Endothelial cell of umbilical vein (primary cell): ENCODE measurements around the gene HSD17B11. TPM values are rescaled to one million over a fixed set of nuclear protein-coding genes. Genes with fewer than 3 reads are reported as not detected.

Experiments
- BruUV-seq: library from RNA; stranded (reverse); fragments of 400-500 nt; replicated peaks from 2 replicates; lab custom pipeline; 2021; lab: Mats Ljungman, UMichigan
- CTCF ChIA-PET: fragments of 300-600, 350-600 bp; sonication (Branson Sonifier 250); formaldehyde crosslinking; loops from one replicate; lab custom pipeline; 2021; ENCODE audit warnings: antibody characterized with exemption, inconsistent platforms; lab: Charles Lee
- POLR2A ChIA-PET: fragments of 300-600, 350-600 bp; sonication (Branson Sonifier 250); formaldehyde crosslinking; loops from one replicate; lab custom pipeline; 2021; ENCODE audit warnings: antibody characterized with exemption, inconsistent platforms; lab: Charles Lee
- DNase-seq: peaks from one replicate; pipeline ENCODE4 v3.0.0-alpha.2; 2011; ENCODE audit warnings: low read depth, low spot score
- FAIRE-seq: peaks from 2 replicates; lab custom pipeline; 2011; peaks lifted over from hg19 to GRCh38; lab: Jason Lieb, UNC
- H2AFZ ChIP-seq: 2 replicates; pipeline ENCODE4 v1.6.0; 2012; ENCODE audit warnings: low read depth, low read length, control low read depth, inconsistent platforms
- H3K27ac ChIP-seq: 2 replicates; pipeline ENCODE4 v1.5.1; 2011; ENCODE audit warnings: low read depth, mild to moderate bottlenecking, control low read depth, low read length, moderate library complexity; ENCODE audit not compliant: insufficient read depth
- H3K27me3 ChIP-seq, 2 experiments: 2 replicates each; pipeline versions ENCODE4 v1.6.0 to v1.6.1; 2011; ENCODE audit warnings: low read length in 2 of 2, mixed read lengths in 1 of 2; ENCODE audit not compliant: control insufficient read depth in 2 of 2, insufficient read depth in 2 of 2
- H3K36me3 ChIP-seq, 2 experiments: 2 replicates in 1 of 2; 3 replicates in 1 of 2; pipeline ENCODE4 v1.5.1; 2011; ENCODE audit warnings: low read length in 2 of 2, mild to moderate bottlenecking in 1 of 2, moderate library complexity in 1 of 2; ENCODE audit not compliant: control insufficient read depth in 2 of 2, insufficient read depth in 2 of 2; ENCODE audit errors: extremely low read depth in 1 of 2
- H3K4me1 ChIP-seq: 3 replicates; pipeline ENCODE4 v1.5.1; 2011; ENCODE audit warnings: mild to moderate bottlenecking, low read length; ENCODE audit not compliant: control insufficient read depth, insufficient read depth; ENCODE audit errors: extremely low read depth
- H3K4me2 ChIP-seq: 2 replicates; pipeline ENCODE4 v1.6.1; 2011; ENCODE audit warnings: low read length, control low read depth, mixed read lengths; ENCODE audit not compliant: insufficient read depth
- H3K4me3 ChIP-seq, 3 experiments: fragments of 200-600 bp in 1 of 3; sonication (generic), shearing (Covaris generic) in 1 of 3; replicated peaks in 1 of 3; 2 replicates each; pipeline ENCODE4 v1.5.1; 2011 to 2016; ENCODE audit warnings: control low read depth in 3 of 3, low read length in 3 of 3, mild to moderate bottlenecking in 2 of 3, inconsistent platforms in 1 of 3, low read depth in 1 of 3, moderate library complexity in 1 of 3; ENCODE audit not compliant: insufficient read depth in 1 of 3
- H3K79me2 ChIP-seq: 2 replicates; pipeline ENCODE4 v1.6.0; 2012; ENCODE audit warnings: low read length, inconsistent platforms; ENCODE audit not compliant: control insufficient read depth, insufficient read depth
- H3K9ac ChIP-seq: replicated peaks from 2 replicates; pipeline ENCODE3; 2011; ENCODE audit warnings: low read length, control low read depth; ENCODE audit not compliant: insufficient read depth; ENCODE audit errors: extremely low read depth
- H3K9me1 ChIP-seq: replicated peaks from 3 replicates; pipeline ENCODE4 v1.6.0; 2011; ENCODE audit warnings: mild to moderate bottlenecking, low read length; ENCODE audit not compliant: control insufficient read depth, insufficient read depth; ENCODE audit errors: extremely low read depth
- H3K9me3 ChIP-seq: replicated peaks from 2 replicates; pipeline ENCODE4 v1.5.1; 2012; ENCODE audit warnings: low read length, inconsistent platforms; ENCODE audit not compliant: control insufficient read depth, insufficient read depth
- H4K20me1 ChIP-seq: replicated peaks from 2 replicates; pipeline ENCODE3; 2011; ENCODE audit warnings: mild to moderate bottlenecking, low read length; ENCODE audit not compliant: control insufficient read depth, insufficient read depth; ENCODE audit errors: extremely low read depth
- CTCF ChIP-seq, 2 donors: IDR thresholded peaks; 1 replicate in 1 of 2; 2 replicates in 1 of 2; pipeline ENCODE4 v1.5.1; 2011; ENCODE audit warnings: low read length in 2 of 2, mild to moderate bottlenecking in 2 of 2, moderate library complexity in 2 of 2, control low read depth in 1 of 2, inconsistent platforms in 1 of 2, low read depth in 1 of 2; ENCODE audit not compliant: insufficient read depth in 1 of 2; ENCODE audit errors: extremely low read depth in 1 of 2
- EZH2 ChIP-seq: IDR thresholded peaks from 2 replicates; pipeline ENCODE4 v1.6.1; 2012; ENCODE audit warnings: borderline replicate concordance, low read depth, mild to moderate bottlenecking, moderate library complexity, low read length, inconsistent platforms; ENCODE audit not compliant: severe bottlenecking
- FOS ChIP-seq: IDR thresholded peaks from 2 replicates; pipeline ENCODE4 v1.6.1; 2011; ENCODE audit warnings: mild to moderate bottlenecking, low read length, moderate library complexity, borderline replicate concordance; ENCODE audit not compliant: insufficient read depth
- GATA2 ChIP-seq: IDR thresholded peaks from 2 replicates; pipeline ENCODE4 v1.7.0; 2011; ENCODE audit warnings: low read depth, mild to moderate bottlenecking, moderate library complexity, mixed read lengths, low read length; ENCODE audit not compliant: insufficient read length, insufficient read depth
- JUN ChIP-seq: IDR thresholded peaks from 2 replicates; pipeline ENCODE4 v1.6.1; 2011; ENCODE audit warnings: borderline replicate concordance, low read depth; ENCODE audit not compliant: insufficient read length, insufficient read depth
- MAX ChIP-seq: IDR thresholded peaks from 2 replicates; pipeline ENCODE4 v1.6.1; 2011; ENCODE audit not compliant: insufficient read depth, insufficient read length
- MYC ChIP-seq: IDR thresholded peaks from one replicate; pipeline ENCODE4 v1.6.1; 2011; ENCODE audit warnings: mild to moderate bottlenecking, low read depth, low read length
- POLR2A ChIP-seq: IDR thresholded peaks from 2 replicates; pipeline ENCODE4 v1.6.1; 2012; ENCODE audit warnings: low read depth, mild to moderate bottlenecking, control low read depth, low read length
- POLR2AphosphoS5 ChIP-seq: IDR thresholded peaks from 2 replicates; pipeline ENCODE4 v1.6.1; 2012; ENCODE audit warnings: low read depth, mild to moderate bottlenecking, control low read depth, low read length, moderate library complexity; ENCODE audit not compliant: insufficient read depth
- dilution Hi-C: fragments of 300-500 bp; cut with MboI; formaldehyde crosslinking; loops from one replicate; pipeline ENCODE4 v1.15.0; 2019; ENCODE audit warnings: low sequenced_read_pairs; ENCODE audit not compliant: extremely low pct_ligation_motif_present
- intact Hi-C: fragments of 100-400 bp; cut with micrococcal nuclease; formaldehyde crosslinking; loops from one replicate; pipeline ENCODE4 v1.10.0; 2022
- polyA plus RNA-seq, 4 experiments: library from polyadenylated mRNA; depleted of rRNA in 3 of 4; stranded (reverse) in 3 of 4; unstranded in 1 of 4; fragments of >200 nt; gene quantifications; 2 replicates each; pipeline versions ENCODE4 v1.2.1 to v1.2.3, GENCODE V29; 2011 to 2012; ENCODE audit warnings: missing spikeins in 1 of 4
- total RNA-seq: library from RNA; stranded (reverse); gene quantifications from 2 replicates; pipeline ENCODE4 v1.2.3, GENCODE V29; 2021

The HSD17B11 gene
- total and polyA plus RNA-seq, 2 donors (not counting 3 experiments of a cell fraction or from before 2014, with no cell fraction given): 10.7 to 21.1 TPM

DNA sequence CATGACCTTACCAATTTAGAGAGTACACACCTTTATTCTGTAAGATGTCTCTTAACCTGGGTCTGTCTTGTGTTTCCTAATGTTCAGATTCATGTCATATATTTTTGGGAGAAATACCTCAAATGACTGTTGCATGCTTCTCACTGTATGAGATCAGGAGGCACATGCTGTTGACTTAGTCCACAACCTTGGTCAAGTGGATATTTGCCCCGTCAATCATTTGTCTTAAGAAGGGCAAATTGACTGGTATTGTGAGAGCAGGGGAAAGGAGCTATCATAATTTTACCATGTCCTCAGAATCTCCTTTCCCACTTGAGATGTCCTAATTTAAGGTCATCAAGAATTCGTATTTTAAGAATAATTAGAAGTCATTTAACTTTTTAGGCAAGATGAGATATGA, 42.4 kb upstream of the HSD17B11 start:
- H3K27ac ChIP-seq: no peak overlapping the region
- H3K27me3 ChIP-seq: no peaks in the 10 kb centered on the region
- no peak overlapping the region for H2AFZ ChIP-seq
- no peaks in the 10 kb centered on the region for H3K4me1 ChIP-seq
- FAIRE-seq (no peak), DNase-seq (no peak)
- TF ChIP-seq POLR2AphosphoS5 (no peak), POLR2A (no peak), FOS (no peak), MYC (no peak), CTCF (IDR thresholded peaks at IDR 0.05; ENCODE audit: extremely low read depth in 1 of 2, insufficient read depth in 1 of 2, low read depth in 1 of 2, low read length in 2 of 2) (no peak), EZH2 (no peak), MAX (no peak), GATA2 (no peak), JUN (no peak)
- H3K4me2 ChIP-seq: no peak overlapping the region
- H3K9me3 ChIP-seq: no peaks in the 10 kb centered on the region
- H3K9ac ChIP-seq: no peak overlapping the region
- H3K79me2 ChIP-seq: peaks cover 45% of the 10 kb centered on the region
- no peak overlapping the region for H3K4me3 ChIP-seq
- POLR2A ChIA-PET: no interaction called here
- no TSS peak for BruUV-seq
- dilution Hi-C loops: no loop called here
- CTCF ChIA-PET: no interaction called here
- H3K36me3 ChIP-seq: no peaks in the 10 kb centered on the region
- intact Hi-C loops: no loop called here
- H4K20me1 ChIP-seq: peaks cover 3% of the 10 kb centered on the region
- no peaks in the 10 kb centered on the region for H3K9me1 ChIP-seq
